Coronary artery (tissue), 2 donors: ENCODE results near the gene FKBP5.

ENCODE experiments used
- DNase-seq: peaks from one replicate; pipeline ENCODE4 v3.0.0-alpha.2; 2017; ENCODE audit warnings: low spot score
- H3K27ac ChIP-seq, 2 donors: fragments of 200-600 bp; sonication (generic); one replicate each; pipeline ENCODE4 v1.5.1; 2016 to 2019
- H3K4me3 ChIP-seq: fragments of 200-600 bp; sonication (generic); 2 replicates; pipeline ENCODE4 v1.5.1; 2016; ENCODE audit warnings: mild to moderate bottlenecking, moderate library complexity
- TF ChIP-seq, protein P1 (sequence below): fragments of 200-600 bp; sonication (generic); IDR thresholded peaks from one replicate; pipeline ENCODE4 v1.5.1; 2019; ENCODE audit warnings: antibody characterized with exemption

Gene FKBP5

DNA sequence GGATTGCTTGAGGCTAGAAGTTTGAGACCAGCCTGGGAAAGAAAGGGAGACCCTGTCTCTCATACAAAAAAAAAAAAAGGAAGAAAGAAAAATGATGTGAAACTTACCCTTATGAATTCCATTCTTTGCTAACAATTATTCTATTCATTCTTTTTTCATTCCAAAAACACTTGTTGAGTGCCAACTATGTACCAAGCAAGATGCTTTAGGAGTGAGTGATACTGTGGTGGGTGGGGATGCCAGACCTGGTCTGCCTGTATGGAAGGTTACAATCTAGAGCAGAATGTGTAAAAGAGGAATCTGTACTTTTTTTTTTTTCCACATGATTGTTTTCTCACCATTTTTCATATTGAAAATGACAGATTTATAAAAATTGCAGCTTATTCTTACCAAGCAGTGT lies 102.2 kb downstream of the FKBP5 start:
- TF ChIP-seq, protein P1, sequence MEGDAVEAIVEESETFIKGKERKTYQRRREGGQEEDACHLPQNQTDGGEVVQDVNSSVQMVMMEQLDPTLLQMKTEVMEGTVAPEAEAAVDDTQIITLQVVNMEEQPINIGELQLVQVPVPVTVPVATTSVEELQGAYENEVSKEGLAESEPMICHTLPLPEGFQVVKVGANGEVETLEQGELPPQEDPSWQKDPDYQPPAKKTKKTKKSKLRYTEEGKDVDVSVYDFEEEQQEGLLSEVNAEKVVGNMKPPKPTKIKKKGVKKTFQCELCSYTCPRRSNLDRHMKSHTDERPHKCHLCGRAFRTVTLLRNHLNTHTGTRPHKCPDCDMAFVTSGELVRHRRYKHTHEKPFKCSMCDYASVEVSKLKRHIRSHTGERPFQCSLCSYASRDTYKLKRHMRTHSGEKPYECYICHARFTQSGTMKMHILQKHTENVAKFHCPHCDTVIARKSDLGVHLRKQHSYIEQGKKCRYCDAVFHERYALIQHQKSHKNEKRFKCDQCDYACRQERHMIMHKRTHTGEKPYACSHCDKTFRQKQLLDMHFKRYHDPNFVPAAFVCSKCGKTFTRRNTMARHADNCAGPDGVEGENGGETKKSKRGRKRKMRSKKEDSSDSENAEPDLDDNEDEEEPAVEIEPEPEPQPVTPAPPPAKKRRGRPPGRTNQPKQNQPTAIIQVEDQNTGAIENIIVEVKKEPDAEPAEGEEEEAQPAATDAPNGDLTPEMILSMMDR = no peak
- DNase-seq = no peak
- H3K27ac ChIP-seq = peak overlapping the region; percentile 39 to 79
- no peak overlapping the region for H3K4me3 ChIP-seq

DNA sequence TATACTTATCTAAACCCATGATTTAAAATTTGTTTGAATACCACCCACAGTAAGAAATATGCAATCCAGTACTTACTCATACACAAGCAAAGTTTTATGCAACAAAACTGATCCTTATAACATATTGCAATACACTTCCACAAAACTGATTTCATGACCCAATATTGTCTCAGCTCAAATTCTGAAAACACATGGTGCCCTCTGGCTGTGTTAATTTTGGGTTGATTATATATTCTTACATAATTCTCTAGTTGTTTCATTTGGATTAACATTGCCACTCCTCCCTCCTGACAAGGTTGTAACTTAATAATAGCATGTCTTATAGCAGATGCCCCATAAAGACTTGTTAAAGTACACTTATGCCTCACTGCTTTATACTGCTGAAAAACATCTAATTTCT lies 103.1 kb downstream of the FKBP5 start:
- TF ChIP-seq, protein P1 = no peak
- DNase-seq = no peak
- peak overlapping the region; percentile 39 to 79 for H3K27ac ChIP-seq
- H3K4me3 ChIP-seq = no peak overlapping the region

DNA sequence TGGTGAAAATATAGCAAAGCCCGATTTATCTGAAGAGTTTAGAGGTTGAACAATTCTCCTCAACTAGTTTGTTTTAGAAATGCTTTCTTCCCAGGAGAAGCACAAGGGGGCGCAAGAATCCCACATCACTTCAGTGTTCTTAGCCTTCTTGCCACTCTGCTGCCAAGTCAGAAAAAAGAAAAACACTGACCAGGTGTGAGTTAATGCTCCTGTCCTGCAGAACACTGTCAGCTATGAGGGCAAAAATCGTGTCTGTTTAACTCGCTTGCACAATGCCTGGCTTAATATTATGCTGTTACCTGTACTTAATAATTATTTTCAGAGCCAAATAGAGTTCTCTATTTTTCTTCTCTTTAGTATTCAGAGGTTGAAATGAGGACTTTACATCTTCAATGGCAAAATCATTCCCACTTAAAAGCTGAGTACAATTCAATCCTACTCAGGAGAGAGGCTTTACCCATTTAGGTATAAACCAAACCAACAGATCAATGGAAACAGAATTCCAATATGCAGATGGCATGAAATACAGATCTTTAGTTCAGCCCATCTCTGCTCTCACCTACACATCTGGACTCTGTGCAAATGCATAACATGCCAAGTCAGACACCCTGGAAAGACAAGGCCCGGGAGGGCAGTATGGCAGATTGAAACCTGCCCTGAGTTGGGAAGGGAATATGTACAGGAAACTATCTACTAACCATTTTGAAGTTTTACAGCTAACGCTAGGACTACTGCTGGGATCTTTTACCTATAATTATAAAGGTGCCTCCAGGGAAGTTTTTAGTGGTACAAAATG lies 104.6 kb downstream of the FKBP5 start:
- TF ChIP-seq, protein P1 = peak; percentile 69
- H3K4me3 ChIP-seq = no peak overlapping the region
- DNase-seq = no peak
- peak overlapping the region; percentile 39 to 74 for H3K27ac ChIP-seq

DNA sequence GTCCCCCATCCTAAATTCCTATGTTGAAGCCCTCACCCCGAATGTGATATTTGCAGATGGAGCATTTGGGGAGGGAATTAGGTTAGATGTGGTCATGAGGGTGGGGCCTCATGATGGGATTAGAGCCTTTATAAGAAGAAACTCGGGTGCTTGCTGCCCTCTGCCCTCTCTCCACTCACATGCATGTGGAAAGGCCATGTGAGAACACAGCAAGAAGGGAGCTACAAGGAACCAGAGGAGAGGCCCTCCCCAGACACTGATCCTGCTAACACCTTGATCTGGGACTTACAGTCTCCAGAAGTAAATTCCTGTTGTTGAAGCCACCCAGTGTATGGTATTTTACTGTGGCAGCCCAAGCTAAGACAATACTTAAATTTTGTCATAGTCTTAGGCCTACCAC lies 106.4 kb downstream of the FKBP5 start:
- H3K4me3 ChIP-seq = no peak overlapping the region
- TF ChIP-seq, protein P1 = no peak
- peak overlapping the region in 1 of 2 donors; percentile 39 for H3K27ac ChIP-seq
- no peak for DNase-seq

DNA sequence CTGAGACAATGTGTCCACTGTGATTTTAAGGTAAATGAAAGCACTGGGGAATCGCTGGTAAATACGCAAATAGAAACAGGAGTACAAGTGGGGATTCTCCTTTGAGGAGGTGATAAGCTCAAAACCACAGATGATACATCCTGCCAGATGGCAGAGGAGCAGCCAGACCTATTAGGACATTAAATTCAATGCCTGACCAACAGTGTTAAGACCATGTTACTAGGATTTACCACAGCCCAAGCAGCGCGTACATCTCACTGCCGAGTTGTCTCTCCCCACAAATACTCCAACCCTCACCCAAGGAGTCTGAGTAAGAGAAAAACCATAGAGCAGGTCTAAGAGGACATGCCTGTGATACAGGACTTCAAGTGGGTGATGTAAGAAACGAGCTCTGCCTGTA lies 107.1 kb downstream of the FKBP5 start:
- Histone ChIP-seq H3K27ac (peak overlapping the region in 1 of 2 donors; percentile 39), H3K4me3 (no peak overlapping the region)

DNA sequence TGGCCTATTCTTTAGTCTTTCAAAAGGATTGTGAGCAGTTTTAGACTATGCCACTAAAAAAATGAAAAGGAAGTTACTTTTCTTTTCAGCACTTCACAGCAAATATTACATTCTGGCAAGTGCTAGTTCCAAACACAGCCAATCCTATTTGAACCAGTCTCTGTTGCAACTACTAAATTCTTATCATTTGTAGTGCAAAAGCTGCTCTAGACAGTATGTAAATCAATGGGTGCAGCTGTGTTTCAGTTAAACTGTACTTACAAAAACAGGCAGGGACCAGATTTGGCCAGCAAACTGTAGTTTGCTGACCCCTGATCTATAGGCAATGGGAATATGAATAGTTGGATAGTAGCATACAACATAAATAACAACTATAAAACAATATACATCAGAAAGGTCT lies 107.9 kb downstream of the FKBP5 start:
- Histone ChIP-seq H3K4me3 (no peak overlapping the region), H3K27ac (no peak overlapping the region)
- TF ChIP-seq, protein P1 = no peak
- DNase-seq = no peak

More for the DNA sequence above, 107.1 kb downstream of the FKBP5 start:
- no peak for DNase-seq
- TF ChIP-seq, protein P1 = no peak

DNA sequence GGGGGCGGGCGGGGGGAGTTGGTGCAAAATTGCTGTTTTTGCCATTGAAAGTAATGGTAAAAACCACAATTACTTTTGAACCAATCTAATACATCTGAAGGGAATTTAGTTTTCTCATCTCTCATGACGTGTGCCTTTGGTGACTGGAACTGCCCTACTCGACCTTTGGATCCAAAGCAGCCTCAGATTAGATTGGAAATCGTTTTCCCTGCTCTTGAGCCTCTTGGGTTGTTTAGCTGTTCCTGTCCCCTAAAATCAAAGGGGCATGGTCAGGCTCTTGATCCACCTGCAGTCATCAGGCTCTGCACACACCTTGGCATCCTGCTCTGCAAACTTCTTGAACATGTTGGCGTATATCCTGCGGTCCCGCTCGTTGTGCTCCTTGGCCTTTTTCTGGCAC lies 112.0 kb downstream of the FKBP5 start:
- DNase-seq = no peak
- H3K27ac ChIP-seq = no peak overlapping the region
- TF ChIP-seq, protein P1 = no peak
- H3K4me3 ChIP-seq = no peak overlapping the region
